ENCODE measurements around the gene MAP7D2.

GRCh38 chrX:20111271-20111670, 5.4 kb downstream of the MAP7D2 start:
- no peak for TF ChIP-seq POLR2AphosphoS5 (IDR thresholded peaks at IDR 0.05)
- no peak for TF ChIP-seq POLR2A (IDR thresholded peaks at IDR 0.05)
- TF ChIP-seq EP300 (IDR thresholded peaks at IDR 0.05; ENCODE audit: low read depth): no peak
- TF ChIP-seq CTCF (IDR thresholded peaks at IDR 0.05): no peak

All from transverse colon (tissue), 4 donors.